Stimulated activated CD8-positive, alpha-beta memory T cell treated with anti-CD3 and anti-CD28 coated beads, Interleukin-12 subunit alpha, Interleukin-12 subunit beta, amount 100 ng/mL, for 1 hour (primary cell): ENCODE data around the gene RFX4.

ENCODE experiments used
- DNase-seq: peaks from one replicate; pipeline ENCODE4 v3.0.0-alpha.2; 2020; ENCODE audit warnings: low read depth

RFX4 gene

DNA sequence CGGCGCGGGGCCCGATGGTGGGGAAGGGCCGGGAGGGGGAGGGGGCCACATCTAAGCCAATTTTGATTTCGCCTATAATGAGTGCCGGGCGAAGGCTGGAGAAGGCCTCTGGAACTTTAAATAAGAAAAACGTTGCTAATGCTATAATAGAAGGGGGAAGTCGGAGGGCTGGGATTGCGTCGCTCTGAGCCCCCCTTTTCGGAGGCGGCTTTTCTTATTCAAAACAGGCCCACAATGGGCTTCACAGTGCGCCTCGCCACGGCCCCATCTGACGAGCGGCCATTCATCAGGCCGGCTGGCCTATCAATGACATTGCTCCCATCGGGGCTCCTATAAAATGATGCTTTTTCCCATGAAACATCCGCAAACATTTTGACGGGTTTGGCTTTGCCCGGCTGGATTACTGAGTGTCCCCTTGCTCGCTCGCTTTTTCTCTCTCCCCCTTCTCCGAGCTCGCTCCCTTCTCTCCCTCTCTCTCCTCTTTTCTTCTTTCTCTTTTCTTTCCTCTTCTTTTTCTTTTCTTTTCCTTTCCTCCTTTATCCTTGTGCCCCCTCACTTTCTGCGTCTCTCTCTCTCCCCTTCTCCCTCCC lies at the start of gene RFX4:
TSS of gene RFX4 (plus strand) at position 364 of the 590 bp plus-strand sequence. CDS start 317 bp downstream, outside the sequence.
- DNase-seq = no peak

DNA sequence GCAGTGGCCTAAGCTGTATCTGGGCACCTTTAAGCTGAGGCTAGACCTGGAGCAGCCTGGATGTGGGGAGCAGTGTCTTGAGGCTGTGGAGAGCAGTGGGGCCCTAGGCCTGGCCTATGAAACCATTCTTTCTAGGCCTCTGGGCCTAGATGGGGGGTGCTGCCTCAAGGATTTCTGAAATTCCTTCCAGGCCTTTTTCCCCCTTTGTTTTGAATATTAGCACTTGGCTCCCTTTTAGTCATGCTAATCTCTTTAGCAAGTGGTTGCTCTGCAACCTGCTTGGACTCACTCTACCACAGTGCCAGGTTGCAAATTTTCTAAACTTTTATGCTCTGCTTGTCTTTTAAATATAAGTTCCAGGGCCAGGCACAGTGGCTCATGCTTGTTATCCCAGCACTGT lies 41.6 kb upstream of the RFX4 start:
- DNase-seq = no peak

DNA sequence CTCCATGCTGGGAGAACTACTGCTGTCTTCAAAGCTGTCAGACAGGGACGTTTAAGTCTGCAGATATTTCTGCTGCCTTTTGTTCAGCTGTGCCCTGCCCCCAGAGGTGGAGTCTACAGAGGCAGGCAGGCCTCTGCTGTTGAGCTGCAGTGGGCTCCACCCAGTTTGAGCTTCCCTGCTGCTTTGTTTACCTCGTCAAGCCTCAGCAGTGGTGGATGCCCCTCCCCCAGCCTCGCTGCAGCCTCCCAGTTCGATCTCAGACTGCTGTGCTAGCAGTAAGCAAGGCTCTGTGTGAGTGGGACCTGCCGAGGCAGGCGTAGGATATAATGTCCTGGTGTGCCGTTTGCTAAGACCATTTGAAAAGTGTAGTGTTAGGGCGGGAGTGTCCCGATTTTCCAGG lies 31.4 kb upstream of the RFX4 start:
- DNase-seq = no peak

DNA sequence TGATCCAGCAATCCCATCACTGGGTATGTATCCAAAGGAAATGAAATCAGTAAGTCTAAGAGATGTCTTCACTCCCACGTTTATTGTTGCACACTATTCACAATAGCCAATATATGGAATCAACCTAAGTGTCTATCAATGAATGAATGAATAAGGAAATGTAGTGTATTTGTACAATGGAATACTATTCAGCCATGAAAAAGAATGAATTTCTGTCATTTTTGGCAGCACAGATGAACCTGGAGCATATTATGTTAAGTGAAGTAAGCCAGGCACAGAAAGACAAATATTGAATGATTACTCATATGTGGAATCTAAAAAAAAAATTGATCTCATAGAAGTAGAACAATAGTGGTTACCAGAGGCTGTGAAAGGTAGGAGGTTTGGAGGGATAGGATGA lies 30.6 kb upstream of the RFX4 start:
- DNase-seq = no peak

DNA sequence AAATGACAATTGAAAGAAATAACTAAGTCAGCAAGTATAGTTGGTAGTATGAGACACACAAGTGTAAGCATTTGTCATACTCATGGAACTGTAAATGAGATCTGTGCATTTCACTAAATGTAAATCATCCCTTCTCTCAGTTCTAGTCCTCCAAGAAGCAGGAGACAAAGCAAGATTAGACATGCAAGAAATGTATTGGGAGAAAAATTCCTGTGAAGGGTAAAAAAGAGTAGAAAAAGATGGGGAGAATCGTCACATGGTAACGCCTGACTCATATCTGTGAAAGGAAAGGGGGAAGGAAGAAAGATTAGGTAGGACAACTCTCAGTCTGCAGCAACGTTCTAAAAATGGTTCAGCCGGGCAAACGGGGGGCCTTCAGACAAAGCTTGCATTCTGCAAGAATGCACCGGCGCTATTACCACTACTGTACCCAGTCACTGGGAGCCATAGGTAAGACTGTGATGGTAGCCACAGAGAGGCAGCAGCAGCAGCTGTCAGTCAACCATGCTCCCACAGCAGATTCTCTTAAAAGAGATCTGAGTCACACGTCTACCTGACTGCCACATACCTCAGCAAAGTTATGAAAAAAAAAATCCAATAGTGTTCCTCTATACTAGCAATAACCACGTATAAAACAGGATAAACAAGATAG lies 18.0 kb upstream of the RFX4 start:
- DNase-seq = no peak

DNA sequence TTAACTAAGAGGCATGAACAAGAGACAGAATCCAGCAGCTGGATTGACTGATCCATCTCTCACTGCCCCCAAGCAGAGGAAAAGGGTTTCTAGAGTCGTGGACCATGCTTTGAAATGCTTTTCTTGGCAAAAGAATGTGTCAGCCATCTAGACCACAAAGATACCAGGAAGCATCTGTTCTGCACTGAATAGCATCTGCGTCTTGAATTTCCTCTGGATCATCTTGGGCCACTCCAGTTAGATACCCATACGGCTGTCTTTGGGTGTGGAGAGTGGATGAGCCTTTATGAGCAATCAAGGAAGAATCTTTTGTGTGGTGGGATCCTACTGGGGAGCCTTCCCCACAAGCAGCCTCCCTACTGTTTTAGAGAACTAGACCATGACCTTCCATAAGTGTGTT lies 16.0 kb upstream of the RFX4 start:
- no peak for DNase-seq

DNA sequence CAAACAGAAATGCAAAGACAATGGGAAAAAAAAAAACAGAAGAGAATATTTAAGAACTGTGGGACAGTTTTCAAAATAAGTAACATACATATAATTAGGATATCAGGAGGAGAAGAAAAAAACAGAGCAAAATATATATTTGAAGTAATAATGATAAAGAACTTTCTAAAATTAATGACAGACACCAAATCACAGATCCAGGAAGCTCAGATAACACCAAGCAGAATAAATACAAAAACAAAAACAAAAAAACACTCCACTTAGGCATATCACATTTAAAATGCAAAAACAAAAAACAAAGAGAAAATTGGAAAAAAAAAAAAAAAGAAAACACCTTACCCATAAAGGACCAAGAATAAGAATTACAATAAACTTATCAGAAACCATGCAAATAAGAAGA lies 9.6 kb upstream of the RFX4 start:
- DNase-seq = no peak

DNA sequence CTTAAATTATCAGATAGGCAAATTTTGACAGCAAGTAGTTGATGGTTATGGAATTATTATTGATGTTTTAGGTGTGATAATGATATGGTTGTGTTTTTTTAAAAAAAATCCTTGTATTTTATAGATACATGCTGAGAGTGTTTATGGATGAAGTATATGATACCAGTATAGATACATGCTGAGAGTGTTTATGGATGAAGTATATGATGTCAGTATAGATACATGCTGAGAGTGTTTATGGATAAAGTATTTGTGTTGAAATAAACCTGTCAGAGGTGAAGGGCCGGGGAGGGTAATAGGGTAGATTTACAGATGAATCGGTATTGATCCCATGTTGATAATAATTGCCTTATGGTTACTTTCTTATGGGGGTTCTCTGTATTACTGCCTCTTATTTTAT lies 6.0 kb upstream of the RFX4 start:
- no peak for DNase-seq

DNA sequence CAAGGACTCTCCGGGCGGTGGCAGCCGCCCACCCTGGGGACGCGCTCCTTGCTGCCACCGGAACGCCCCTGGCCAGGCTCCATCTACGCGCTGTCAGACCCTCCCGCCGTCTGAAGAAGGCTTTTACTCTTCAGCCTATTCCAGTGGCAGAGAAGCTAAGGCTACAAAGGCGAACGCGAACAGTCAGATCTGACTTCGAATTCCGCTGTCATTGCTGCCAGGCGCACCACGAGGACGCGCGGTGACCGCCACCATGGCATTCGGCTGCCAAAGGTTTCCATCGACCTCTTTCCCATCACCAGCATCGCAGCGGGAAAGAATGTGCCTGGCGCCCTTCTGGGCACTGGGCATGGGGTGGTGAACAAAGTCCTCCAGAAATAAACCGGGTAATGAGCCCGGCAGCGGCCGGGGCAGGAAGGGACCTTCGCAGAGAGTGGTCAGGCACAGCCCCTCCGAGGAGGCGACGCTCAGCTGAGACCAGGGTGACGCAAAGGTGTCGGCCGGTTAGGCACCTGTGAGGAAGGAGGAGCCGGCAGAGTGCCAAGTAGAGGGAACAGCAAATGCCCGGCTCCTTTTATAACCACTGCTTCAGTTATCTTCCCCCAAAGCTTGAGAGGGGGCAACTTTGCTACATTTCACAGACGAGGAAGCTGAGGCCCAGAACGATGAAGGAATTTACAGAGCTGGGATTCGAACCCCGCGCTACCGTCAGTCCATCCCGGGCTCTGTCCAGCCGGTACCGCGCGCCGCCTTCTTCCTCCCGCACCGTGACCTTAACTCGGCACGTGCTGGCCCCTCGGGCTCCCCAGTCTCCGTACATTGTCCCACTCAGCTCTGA lies 1.9 kb upstream of the RFX4 start:
- no peak for DNase-seq

DNA sequence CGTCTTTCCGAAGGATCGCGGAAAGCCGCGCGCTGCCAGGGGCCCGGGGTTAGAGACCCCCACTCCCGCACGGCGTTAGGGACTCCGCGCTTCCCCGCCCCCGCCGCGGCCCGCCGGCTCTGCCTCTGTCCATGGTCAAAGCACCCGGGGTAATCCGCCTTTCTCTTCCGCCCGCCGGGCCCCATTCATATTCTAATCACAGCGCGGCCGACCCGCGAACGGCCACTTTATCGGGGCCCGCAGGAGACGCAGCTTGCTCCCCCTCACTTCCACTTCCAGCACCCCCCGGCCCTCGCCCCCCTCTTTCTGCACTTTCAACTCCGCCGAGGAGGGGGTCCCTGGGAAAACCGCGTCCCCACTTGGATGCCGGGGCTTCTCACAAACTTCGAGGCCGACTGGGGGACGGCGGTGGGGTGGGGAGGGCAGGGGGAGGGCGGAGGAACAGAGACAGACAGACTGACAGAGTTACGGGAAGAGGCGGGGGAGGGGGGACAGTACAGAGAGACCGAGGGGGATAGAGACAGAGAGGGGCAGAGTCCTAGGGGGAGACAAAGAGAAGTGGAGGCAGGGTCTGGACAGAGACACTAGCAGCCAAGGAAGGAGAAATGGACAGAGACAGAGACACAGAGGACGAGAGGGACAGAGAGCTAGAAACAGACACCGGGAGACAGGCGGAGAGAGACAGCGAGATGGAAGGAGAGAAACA lies 1.1 kb upstream of the RFX4 start:
- DNase-seq = no peak

DNA sequence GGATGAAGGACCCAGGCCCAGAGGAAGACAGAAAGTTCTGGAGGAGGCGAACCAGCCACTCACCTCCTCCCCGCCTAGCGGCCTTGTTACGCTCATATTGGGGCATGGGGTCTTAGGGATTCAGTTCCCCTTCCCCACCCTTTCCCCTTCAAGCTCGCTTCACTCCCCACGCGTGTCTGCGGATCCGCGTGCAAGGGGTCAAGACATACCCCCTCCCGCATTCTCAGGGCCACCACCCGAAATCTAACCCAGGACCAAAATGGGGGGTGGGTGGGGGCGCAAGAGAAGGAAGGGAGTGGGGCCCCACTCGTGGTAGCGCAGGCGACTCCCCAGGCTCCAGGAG lies 584 bp upstream of the RFX4 start:
- no peak for DNase-seq

DNA sequence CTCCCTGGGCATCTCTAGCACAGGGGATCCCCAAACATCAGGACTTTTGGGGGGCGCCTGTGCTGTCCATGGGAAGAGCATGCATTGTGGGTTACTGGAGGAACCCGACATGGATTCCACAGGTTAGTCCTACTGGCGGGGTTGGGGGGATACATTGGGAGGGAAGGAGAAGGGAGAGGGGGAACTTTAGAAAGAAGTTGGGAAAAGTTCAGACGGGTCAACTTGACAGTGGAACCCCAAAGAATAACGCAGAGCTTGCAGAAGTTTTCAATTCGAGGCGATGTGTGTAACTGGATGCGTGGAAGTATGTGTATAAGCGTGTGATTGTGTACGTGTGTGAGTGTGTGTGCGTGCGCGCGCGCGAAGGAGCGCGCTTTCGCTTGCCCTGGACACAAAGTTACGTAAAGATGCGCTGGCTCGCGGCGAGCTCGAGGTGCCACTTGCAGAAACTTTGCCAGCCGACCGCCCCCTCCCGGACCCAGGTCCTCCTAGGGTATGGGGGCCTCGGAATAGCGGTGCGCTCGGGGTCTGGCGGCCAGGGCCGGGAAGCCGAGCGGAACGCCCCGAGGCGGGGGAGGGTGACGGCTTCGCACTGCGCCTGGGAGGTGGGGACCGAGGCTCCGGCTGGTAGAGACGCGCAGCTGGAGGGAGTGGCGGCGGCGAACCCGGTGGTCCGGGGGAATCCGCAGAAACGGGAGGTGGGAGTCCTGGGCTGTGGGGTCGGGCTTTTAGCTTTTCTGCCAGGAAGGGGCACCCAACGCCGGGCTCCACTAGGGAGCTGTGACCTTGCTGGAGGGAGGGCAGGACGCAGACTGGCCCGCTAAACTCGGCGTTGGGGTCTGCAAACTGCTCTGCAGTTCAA lies 669 bp downstream of the RFX4 start:
- no peak for DNase-seq

DNA sequence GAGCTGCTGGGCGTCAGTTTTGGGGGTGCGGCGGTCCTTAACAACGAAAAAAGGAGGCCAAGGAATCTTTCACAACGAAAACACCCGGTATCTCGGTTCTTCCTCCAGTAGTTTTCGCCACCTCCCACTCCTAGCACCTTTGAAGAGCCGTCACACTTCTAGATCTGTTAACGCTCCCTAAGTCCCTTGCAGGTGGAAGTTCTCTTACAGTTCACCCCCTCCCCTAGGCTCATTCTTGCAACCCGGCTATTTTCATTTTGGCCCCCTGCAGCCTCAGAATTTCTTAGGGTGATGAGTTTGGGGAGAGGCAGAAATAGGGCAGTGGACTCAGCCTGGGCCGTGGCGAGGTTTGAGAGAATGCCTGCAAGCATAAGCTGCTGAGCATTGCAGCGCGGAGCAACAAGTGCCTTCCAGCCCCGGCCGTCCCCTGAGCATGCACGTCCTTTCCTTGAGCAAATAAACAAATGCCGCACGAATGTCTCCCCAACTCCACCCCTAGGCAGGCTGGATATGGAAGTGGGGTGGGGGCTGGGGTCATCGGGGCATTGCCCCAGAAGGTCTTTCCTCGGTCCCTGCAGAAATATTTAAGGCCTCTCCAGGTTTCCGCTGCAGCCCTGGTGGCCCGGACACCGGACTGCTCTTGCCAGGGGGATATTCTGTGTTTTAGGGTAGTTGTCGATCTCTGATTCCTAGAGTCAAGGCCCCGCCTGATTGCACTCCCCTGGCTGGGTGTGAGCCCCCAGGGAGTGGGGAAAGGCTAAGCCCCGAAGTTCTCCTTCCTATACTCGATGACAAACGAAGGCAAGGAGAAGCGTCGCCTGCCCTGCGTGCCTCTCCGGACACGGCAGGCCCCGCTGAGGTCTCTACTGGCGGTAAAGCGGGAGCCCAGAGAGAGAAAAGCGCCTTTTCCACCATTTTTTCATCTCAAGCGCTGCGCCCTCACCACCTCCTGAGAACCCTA lies 1.6 kb downstream of the RFX4 start:
- DNase-seq = no peak

DNA sequence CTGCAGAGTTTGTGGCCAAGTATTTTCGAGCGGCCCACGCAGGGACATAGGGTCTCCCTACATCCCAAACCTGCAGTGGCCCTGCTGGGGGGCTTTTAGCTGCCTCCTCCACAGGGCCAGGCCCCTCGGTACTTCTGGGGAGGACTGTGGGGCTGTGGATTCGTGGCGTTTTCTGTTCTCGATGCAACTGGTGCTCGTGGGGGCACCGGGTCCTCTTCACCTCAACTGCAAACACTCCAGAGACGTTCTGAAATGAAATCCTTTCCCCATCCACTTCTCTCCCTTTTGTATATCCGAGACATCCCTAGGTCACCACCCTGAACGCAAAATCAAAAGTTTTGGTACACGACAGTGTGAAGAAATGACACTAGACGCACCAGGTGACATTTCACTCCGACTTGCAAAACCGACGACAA lies 2.3 kb downstream of the RFX4 start:
- DNase-seq = no peak

DNA sequence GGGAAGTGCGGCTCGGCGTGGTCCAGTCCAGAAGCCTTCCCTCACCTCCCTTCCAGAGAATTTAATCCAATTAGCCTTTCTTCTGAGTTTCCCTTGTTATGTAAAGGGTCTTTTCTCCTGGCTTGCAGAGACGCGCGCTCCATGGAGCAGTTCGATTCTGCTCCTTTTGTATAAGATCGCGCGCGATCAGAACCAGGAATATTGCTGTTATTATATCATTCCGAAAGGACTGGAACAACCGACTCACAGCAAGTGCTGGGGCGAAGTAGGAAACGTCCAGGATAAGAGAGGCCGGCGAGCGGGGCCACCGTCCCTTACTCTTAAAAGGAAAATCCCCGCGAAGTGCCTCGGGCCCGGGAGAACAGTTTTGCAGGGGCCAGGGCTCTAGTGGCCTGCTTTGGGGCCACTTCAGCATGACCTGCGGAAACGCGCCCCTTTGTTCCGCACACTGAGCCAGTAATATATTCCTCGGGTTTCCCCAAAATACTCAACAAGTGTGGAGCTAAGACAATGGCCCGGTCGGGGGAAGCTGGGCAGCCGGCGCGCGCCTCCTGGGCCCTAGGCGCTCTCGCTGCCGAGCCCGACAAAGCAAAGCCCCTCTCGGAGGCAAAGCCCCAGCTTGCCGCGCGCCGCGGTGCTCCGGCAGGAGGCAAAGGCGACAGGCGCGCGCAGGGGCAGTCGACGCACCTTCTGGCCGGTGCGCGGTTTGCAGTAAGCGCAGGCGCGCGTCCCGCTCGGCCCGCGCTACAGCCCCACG lies 2.9 kb downstream of the RFX4 start:
- no peak for DNase-seq

DNA sequence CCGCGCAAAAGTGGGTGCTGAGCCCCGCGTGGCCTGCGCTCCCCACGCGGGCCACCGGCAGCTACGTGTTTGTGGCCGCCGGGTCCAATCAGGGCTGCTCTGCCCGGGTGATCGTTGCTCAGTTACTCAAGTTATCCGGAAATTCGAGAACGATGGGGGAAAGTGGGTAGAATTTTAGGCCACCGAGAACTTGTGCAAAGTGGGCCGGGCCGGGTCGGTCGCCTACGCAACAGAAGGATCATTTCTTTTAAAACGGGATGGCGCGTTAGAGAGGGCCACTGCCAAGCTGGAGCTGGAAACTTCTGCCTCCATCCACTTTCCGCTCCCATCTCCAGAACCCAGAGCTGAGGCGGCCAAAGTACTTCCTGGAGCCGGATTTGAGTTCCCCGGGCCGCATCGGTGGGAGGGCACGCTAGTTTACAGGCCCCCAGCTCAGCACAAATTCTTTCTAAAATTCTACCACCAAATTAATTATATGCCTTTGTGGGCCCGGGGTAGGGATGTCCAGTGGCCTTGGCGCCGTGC lies 3.5 kb downstream of the RFX4 start:
- DNase-seq = no peak

DNA sequence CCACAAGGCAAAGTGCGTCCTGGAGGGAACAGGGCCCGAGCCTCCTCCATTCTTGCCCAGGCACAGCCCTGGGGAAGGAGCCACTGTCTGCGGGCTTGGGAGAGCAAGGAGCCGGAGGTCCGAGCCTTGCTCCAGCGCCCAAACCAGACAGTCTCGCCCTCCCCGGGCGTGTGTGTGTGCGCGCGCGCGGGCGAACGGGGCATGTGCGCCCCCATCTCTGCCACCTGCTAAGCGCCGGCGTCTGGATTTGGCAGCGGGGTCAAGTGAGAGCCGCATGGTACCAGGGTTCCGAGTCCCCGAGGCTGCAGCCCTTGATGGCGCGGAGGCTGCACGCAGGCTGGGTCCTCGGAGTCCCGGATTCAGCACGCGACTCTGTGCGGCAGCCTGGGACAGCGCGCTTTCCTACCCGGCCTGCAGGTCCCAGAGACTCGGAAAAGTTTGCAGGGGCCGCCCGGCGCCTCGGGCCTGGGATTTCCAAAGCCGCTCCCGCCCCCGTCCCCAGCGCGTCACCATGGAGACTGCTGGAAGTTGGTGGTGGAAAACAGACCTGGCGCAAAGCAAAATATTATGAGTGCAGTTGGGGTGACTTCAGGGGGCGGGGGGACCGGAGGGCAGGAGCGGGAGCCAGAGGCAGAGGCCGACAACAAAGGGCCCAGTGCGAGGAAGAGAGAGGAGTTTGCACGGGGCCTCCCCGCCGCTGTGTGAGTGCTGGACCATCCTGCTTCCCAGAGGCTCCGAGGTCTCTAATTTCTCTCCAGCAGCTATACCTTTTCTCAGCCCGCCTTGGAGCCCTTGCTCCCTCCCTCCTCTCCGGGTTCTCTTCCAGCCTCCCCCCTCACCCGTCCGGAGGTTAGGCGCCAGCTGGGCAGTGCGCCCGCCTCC lies 4.2 kb downstream of the RFX4 start:
- no peak for DNase-seq

DNA sequence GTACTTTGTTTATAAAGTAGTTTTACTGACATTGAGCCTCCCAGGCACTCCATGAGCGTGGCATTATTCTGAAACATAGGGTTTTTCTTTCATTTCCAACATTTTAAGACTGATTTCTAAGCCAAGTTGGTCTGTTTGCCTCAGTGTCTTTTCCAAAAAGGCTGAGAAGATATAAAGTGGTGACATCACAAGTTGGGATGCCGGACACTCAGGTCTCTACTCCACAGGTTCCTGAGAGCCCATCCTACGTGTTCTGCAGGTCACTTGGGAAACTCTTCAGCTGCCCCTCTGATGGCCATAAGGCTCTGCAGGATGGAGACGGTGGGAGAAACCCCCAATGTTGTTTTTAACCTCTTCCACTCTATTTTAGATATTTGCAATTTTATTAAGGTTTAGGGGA lies 6.0 kb downstream of the RFX4 start:
- DNase-seq = no peak

DNA sequence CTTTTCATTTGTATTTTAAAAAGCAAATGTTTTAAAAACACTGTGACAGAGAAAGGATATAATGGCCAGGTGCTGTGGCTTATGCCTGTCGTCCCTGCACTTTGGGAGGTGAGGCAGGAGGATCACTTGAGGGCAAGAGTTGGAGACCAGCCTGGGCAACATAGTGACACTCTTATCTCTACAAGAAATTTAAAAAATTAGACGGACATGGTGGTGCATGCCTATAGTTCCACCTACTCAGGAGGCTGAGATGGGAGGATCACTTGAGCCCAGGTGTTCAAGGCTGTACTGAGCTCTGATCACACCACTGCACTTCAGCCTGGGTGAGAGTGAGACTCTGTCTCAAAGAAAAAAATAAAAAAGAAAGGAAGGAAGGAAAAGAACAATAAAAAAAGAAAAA lies 7.8 kb downstream of the RFX4 start:
- DNase-seq = no peak
